OCI-LY7 (cell line): ENCODE measurements around the gene PLXDC2.

ENCODE experiments used
- EZH2phosphoT487 ChIP-seq: fragments of 200-600 bp; sonication (generic); IDR thresholded peaks from 2 replicates; pipeline ENCODE4 v1.6.1; 2018; ENCODE audit warnings: low read depth, borderline replicate concordance, mild to moderate bottlenecking, mixed run types, antibody characterized with exemption, low read length, moderate library complexity, mixed read lengths
- TF ChIP-seq, protein P1 (sequence below): fragments of 200-600 bp; sonication (generic); conservative IDR thresholded peaks from 2 replicates; pipeline ENCODE4 v1.5.1; 2014; ENCODE audit warnings: mild to moderate bottlenecking, antibody characterized with exemption, low read length, moderate library complexity, mixed read lengths

DNA sequence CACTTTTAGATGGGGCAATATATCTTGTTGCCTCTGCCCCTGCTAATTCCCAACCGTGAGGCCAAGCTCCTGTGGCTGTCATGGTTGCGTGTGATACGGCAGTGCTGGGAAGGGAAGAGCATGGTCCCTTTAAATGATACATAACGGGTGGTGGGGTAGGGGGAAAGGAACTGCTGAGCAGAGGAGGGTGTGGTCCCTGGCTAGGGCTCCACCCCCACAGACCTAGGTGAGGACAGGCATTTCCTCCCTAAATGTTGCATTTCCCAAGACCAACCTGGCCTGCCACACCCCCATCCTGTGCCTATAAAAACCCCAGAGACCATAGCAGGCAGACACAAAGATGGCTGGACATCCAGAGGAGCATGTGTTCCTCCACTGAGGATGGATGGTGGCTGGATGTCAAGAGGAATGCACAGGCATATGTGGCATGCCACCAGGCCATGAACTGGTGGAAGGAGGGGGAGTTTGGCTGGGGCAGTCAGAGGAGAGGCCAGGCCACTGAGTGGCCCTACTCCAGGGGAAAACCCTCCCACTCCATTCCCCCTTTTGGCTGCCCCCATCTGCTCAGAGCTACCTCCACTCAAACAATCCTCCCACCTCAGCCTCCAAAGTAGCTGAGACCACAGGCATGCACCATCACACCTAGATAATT, 104.0 kb downstream of the PLXDC2 start:
- TF ChIP-seq, protein P1, sequence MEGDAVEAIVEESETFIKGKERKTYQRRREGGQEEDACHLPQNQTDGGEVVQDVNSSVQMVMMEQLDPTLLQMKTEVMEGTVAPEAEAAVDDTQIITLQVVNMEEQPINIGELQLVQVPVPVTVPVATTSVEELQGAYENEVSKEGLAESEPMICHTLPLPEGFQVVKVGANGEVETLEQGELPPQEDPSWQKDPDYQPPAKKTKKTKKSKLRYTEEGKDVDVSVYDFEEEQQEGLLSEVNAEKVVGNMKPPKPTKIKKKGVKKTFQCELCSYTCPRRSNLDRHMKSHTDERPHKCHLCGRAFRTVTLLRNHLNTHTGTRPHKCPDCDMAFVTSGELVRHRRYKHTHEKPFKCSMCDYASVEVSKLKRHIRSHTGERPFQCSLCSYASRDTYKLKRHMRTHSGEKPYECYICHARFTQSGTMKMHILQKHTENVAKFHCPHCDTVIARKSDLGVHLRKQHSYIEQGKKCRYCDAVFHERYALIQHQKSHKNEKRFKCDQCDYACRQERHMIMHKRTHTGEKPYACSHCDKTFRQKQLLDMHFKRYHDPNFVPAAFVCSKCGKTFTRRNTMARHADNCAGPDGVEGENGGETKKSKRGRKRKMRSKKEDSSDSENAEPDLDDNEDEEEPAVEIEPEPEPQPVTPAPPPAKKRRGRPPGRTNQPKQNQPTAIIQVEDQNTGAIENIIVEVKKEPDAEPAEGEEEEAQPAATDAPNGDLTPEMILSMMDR, result no peak
- no peak for TF ChIP-seq EZH2phosphoT487
